Activated B cell treated with CpG ODN at 0.5 μM for 24 hours (primary cell): ENCODE data around the gene ASCL3. TPM values are rescaled to one million over a fixed set of nuclear protein-coding genes. Genes with fewer than 3 reads are reported as not detected.
"Not testable (repeated sequence)": the region's sequence is repeated elsewhere in the genome, so short reads cannot be mapped to it uniquely, and the experiment has no call there.

Source experiments
- ATAC-seq: fragments of 200-7000 bp; cut with Tn5 transposase; one replicate; pipeline ENCODE4 v1.10.0; 2021; ENCODE audit warnings: low read depth, mild to moderate bottlenecking, moderate library complexity
- CTCF ChIA-PET: fragments of 350-600 bp; sonication (Branson Sonifier 250); formaldehyde crosslinking; loops from one replicate; lab custom pipeline; 2021; ENCODE audit warnings: antibody characterized with exemption; lab: Charles Lee
- POLR2A ChIA-PET: fragments of 350-600 bp; sonication (Branson Sonifier 250); formaldehyde crosslinking; loops from one replicate; lab custom pipeline; 2021; ENCODE audit warnings: antibody characterized with exemption; lab: Charles Lee
- DNase-seq: peaks from one replicate; pipeline ENCODE4 v3.0.0; 2022
- H3K27ac Mint-ChIP-seq: one replicate; pipeline ENCODE4 v1.8.0; 2020; ENCODE audit warnings: mixed read lengths
- H3K27me3 Mint-ChIP-seq: one replicate; pipeline ENCODE4 v1.8.0; 2021; ENCODE audit warnings: mixed read lengths
- H3K36me3 Mint-ChIP-seq: one replicate; pipeline ENCODE4 v1.8.0; 2021; ENCODE audit warnings: low read depth, mixed read lengths
- H3K4me1 Mint-ChIP-seq: one replicate; pipeline ENCODE4 v1.8.0; 2021; ENCODE audit warnings: mixed read lengths
- H3K4me3 Mint-ChIP-seq: one replicate; pipeline ENCODE4 v1.8.0; 2020; ENCODE audit warnings: mild to moderate bottlenecking, mixed read lengths
- H3K9me3 Mint-ChIP-seq: one replicate; pipeline ENCODE4 v1.8.0; 2020; ENCODE audit warnings: mixed read lengths
- CTCF ChIP-seq: fragments of 200-600 bp; IDR thresholded peaks from one replicate; pipeline ENCODE4 v1.8.0; 2022; ENCODE audit warnings: antibody characterized with exemption, mild to moderate bottlenecking
- intact Hi-C: fragments of 100-400 bp; cut with micrococcal nuclease; formaldehyde crosslinking; loops from one replicate; pipeline ENCODE4 v1.15.1; 2024
- total RNA-seq: library from RNA; stranded (reverse); gene quantifications from 2 replicates; pipeline ENCODE4 v1.2.3, GENCODE V29; 2022

Gene ASCL3
- total RNA-seq, 1 donor from 2014 or later, result not detected

GRCh38 chr11:8947230-8947943 lies 4.6 kb upstream of the ASCL3 start:
- CTCF ChIA-PET, result no interaction called here
- POLR2A ChIA-PET, result no interaction called here
- intact Hi-C loops, result no loop called here
- ATAC-seq (no peak), DNase-seq (no peak)
- no peak for TF ChIP-seq CTCF
- no peak overlapping the region for H3K4me3 Mint-ChIP-seq
- no peaks in the 10 kb centered on the region for H3K27me3 Mint-ChIP-seq
- no peaks in the 10 kb centered on the region for H3K4me1 Mint-ChIP-seq
- H3K9me3 Mint-ChIP-seq, result no peaks in the 10 kb centered on the region
- peaks cover 51% of the 10 kb centered on the region for H3K36me3 Mint-ChIP-seq
- no peak overlapping the region for H3K27ac Mint-ChIP-seq

GRCh38 chr11:8941341-8942103 lies 1.3 kb downstream of the ASCL3 start:
- intact Hi-C loops, result no loop called here
- Mint-ChIP-seq H3K27me3 (peaks cover 12% of the 10 kb centered on the region), H3K36me3 (peaks cover 2% of the 10 kb centered on the region), H3K4me1 (peaks cover 4% of the 10 kb centered on the region), H3K27ac (no peak overlapping the region), H3K9me3 (no peaks in the 10 kb centered on the region), H3K4me3 (no peak overlapping the region)
- DNase-seq (no peak), ATAC-seq (no peak)
- POLR2A ChIA-PET, result no interaction called here
- TF ChIP-seq CTCF, result no peak
- CTCF ChIA-PET, result no interaction called here

GRCh38 chr11:8937659-8938058 lies 5.2 kb downstream of the ASCL3 start:
- no peak for TF ChIP-seq CTCF
- Mint-ChIP-seq H3K9me3 (no peaks in the 10 kb centered on the region), H3K36me3 (no peaks in the 10 kb centered on the region), H3K27me3 (peaks cover 12% of the 10 kb centered on the region), H3K4me3 (no peak overlapping the region), H3K4me1 (peaks cover 4% of the 10 kb centered on the region), H3K27ac (no peak overlapping the region)
- no peak for DNase-seq
- no peak for ATAC-seq
- ChIA-PET POLR2A (no interaction called here), CTCF (no interaction called here)
- intact Hi-C loops, result no loop called here

- H3K9me3 Mint-ChIP-seq, result no peaks in the 10 kb centered on the region
- no peak for ATAC-seq
- no peak for DNase-seq
- peaks cover 12% of the 10 kb centered on the region for H3K27me3 Mint-ChIP-seq
- no peak overlapping the region for H3K4me3 Mint-ChIP-seq
- ChIA-PET CTCF (no interaction called here), POLR2A (no interaction called here)
- no peak for TF ChIP-seq CTCF
- peaks cover 4% of the 10 kb centered on the region for H3K4me1 Mint-ChIP-seq
- intact Hi-C loops, result no loop called here
- no peak overlapping the region for H3K27ac Mint-ChIP-seq
- H3K36me3 Mint-ChIP-seq, result no peaks in the 10 kb centered on the region
Observed at GRCh38 chr11:8937159-8937558, 5.7 kb downstream of the ASCL3 start.

GRCh38 chr11:8935789-8936188 lies 7.0 kb downstream of the ASCL3 start:
- H3K4me1 Mint-ChIP-seq, intact Hi-C loops, H3K27ac Mint-ChIP-seq, H3K27me3 Mint-ChIP-seq, H3K9me3 Mint-ChIP-seq, POLR2A ChIA-PET, H3K4me3 Mint-ChIP-seq, CTCF ChIA-PET, H3K36me3 Mint-ChIP-seq, ATAC-seq, DNase-seq: not testable (repeated sequence)
